SK-N-SH treated with all-trans-retinoic acid at 6 μM for 48 hours (cell line): Measurements from ENCODE around the gene CHST11.

ENCODE experiments used
- ATAC-seq: fragments of 200-7000 bp; cut with Tn5 transposase; 3 replicates; pipeline ENCODE4 v1.9.1; 2020; ENCODE audit warnings: mild to moderate bottlenecking, moderate library complexity
- ARNTL ChIP-seq: fragments of 450-650 bp; formaldehyde crosslinking; IDR thresholded peaks from 2 replicates; pipeline ENCODE4 v1.5.0; 2020; ENCODE audit warnings: low read depth, mild to moderate bottlenecking, moderate library complexity, borderline replicate concordance
- BACH2 ChIP-seq: fragments of 250-450 bp; sonication (Bioruptor Pico); IDR thresholded peaks from 2 replicates; pipeline ENCODE4 v1.9.0; 2021; ENCODE audit warnings: mild to moderate bottlenecking, borderline replicate concordance
- ESRRG ChIP-seq: fragments of 250-450 bp; sonication (Bioruptor Pico); IDR thresholded peaks from 2 replicates; pipeline ENCODE4 v1.6.1; 2021; ENCODE audit warnings: mild to moderate bottlenecking
- GLIS3 ChIP-seq: fragments of 250-450 bp; sonication (Bioruptor Pico); IDR thresholded peaks from 2 replicates; pipeline ENCODE4 v1.5.0; 2020; ENCODE audit warnings: mild to moderate bottlenecking, moderate library complexity
- ISL1 ChIP-seq: fragments of 250-450 bp; sonication (Bioruptor Pico); IDR thresholded peaks from 2 replicates; pipeline ENCODE4 v2.1.2; 2022; ENCODE audit warnings: mild to moderate bottlenecking, moderate library complexity
- OSR1 ChIP-seq: fragments of 250-450 bp; sonication (Bioruptor Pico); IDR thresholded peaks from 2 replicates; pipeline ENCODE4 v1.8.0; 2022; ENCODE audit warnings: moderate library complexity, mild to moderate bottlenecking, inconsistent platforms
- PPARA ChIP-seq: fragments of 250-450 bp; sonication (Bioruptor Pico); IDR thresholded peaks from 2 replicates; pipeline ENCODE4 v1.5.0; 2020; ENCODE audit warnings: mild to moderate bottlenecking, borderline replicate concordance
- RARB ChIP-seq: fragments of 250-450 bp; sonication (Bioruptor Pico); IDR thresholded peaks from 2 replicates; pipeline ENCODE4 v1.8.0; 2021; ENCODE audit warnings: mild to moderate bottlenecking, moderate library complexity
- SNAI2 ChIP-seq: fragments of 250-450 bp; sonication (Bioruptor Pico); IDR thresholded peaks from 2 replicates; pipeline ENCODE4 v1.5.0; 2020; ENCODE audit warnings: mild to moderate bottlenecking, moderate library complexity
- TCF4 ChIP-seq: fragments of 250-450 bp; sonication (Bioruptor Pico); IDR thresholded peaks from 2 replicates; pipeline ENCODE4 v1.8.0; 2021; ENCODE audit warnings: mild to moderate bottlenecking, moderate library complexity, borderline replicate concordance
- TOX ChIP-seq: fragments of 250-450 bp; sonication (Bioruptor Pico); IDR thresholded peaks from 2 replicates; pipeline ENCODE4 v1.8.0; 2021; ENCODE audit warnings: mild to moderate bottlenecking, moderate library complexity, borderline replicate concordance
- ZC3H10 ChIP-seq: fragments of 250-450 bp; sonication (Bioruptor Pico); IDR thresholded peaks from 2 replicates; pipeline ENCODE4 v1.5.1; 2021; ENCODE audit warnings: mild to moderate bottlenecking, moderate library complexity
- ZFP30 ChIP-seq: fragments of 450-650 bp; formaldehyde crosslinking; IDR thresholded peaks from 2 replicates; pipeline ENCODE4 v1.5.0; 2022; ENCODE audit warnings: mild to moderate bottlenecking, moderate library complexity
- ZNF565 ChIP-seq: fragments of 450-650 bp; formaldehyde crosslinking; conservative IDR thresholded peaks from 2 replicates; pipeline ENCODE4 v1.5.0; 2020; ENCODE audit warnings: low read depth, mild to moderate bottlenecking, moderate library complexity
- ZNF8 ChIP-seq: fragments of 450-650 bp; formaldehyde crosslinking; IDR thresholded peaks from 2 replicates; pipeline ENCODE4 v1.5.0; 2020; ENCODE audit warnings: mild to moderate bottlenecking, moderate library complexity
- TF ChIP-seq, protein P1 (sequence below): fragments of 250-450 bp; sonication (Bioruptor Pico); IDR thresholded peaks from 2 replicates; pipeline ENCODE4 v1.5.1; 2020; ENCODE audit warnings: low read depth, mild to moderate bottlenecking, moderate library complexity
- TF ChIP-seq, protein P2 (sequence below): fragments of 250-450 bp; sonication (Bioruptor Pico); IDR thresholded peaks from 2 replicates; pipeline ENCODE4 v1.8.0; 2020; ENCODE audit warnings: mild to moderate bottlenecking, moderate library complexity, borderline replicate concordance
- TF ChIP-seq, protein P3 (sequence below): fragments of 250-450 bp; sonication (Bioruptor Pico); IDR thresholded peaks from 2 replicates; pipeline ENCODE4 v1.8.0; 2021; ENCODE audit warnings: low read depth, mild to moderate bottlenecking, moderate library complexity, borderline replicate concordance
- TF ChIP-seq, protein P4 (sequence below): fragments of 250-450 bp; sonication (Bioruptor Pico); IDR thresholded peaks from 2 replicates; pipeline ENCODE4 v1.5.0; 2020; ENCODE audit warnings: mild to moderate bottlenecking, moderate library complexity
- TF ChIP-seq, protein P5 (sequence below): fragments of 250-450 bp; sonication (Bioruptor Pico); IDR thresholded peaks from 2 replicates; pipeline ENCODE4 v1.5.1; 2021; ENCODE audit warnings: mild to moderate bottlenecking, moderate library complexity

The CHST11 gene

DNA sequence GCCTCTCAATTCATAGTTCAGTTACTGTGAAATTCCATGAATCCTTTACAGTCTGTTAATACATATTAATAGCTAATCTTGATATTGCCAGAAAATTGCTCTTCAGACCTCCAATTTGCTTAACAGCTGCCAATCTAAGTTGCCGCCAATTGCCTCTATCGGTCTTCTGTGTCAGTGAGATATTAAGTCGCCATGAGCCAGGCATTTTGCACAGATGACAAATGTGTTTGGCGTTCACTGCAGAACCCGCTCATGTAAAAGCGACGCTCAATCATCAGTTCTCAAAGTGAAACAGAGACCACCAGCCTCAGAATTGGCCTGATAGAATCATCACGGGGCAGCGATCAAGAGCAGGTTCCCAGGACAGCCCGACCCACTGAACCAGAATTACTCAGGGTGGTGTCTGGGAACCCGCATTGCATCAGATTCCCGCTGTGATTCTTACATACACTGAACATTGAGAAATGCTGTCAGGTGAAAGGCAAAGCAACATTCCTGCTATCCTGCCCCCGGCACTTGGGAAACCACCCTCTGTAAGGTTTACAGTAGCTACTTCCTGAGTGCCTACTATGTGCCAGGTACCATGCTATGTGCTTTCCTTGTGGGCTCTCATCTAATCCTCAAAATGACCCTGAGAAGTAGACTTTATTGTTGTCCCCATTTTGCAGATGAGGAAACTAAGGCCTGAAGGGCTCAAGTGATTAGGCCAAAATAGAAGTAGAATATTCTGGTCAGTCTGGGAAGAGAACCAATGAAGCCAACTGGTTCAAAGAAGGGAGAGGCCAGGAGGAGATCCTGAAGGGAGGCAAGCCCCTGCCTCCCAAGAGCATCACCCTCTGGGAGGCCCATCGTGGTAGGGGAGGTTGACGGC is 285.0 kb downstream of the CHST11 start:
- TF ChIP-seq SNAI2 (CRISPR knock-in tag), result no peak
- TF ChIP-seq ESRRG (CRISPR knock-in tag), result no peak
- TF ChIP-seq RARB (CRISPR knock-in tag), result no peak
- TF ChIP-seq ARNTL (CRISPR knock-in tag), result no peak
- no peak for TF ChIP-seq ZC3H10 (CRISPR knock-in tag)
- TF ChIP-seq, protein P1, sequence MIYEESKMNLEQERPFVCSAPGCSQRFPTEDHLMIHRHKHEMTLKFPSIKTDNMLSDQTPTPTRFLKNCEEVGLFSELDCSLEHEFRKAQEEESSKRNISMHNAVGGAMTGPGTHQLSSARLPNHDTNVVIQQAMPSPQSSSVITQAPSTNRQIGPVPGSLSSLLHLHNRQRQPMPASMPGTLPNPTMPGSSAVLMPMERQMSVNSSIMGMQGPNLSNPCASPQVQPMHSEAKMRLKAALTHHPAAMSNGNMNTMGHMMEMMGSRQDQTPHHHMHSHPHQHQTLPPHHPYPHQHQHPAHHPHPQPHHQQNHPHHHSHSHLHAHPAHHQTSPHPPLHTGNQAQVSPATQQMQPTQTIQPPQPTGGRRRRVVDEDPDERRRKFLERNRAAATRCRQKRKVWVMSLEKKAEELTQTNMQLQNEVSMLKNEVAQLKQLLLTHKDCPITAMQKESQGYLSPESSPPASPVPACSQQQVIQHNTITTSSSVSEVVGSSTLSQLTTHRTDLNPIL (CRISPR knock-in tag), result no peak
- TF ChIP-seq BACH2 (CRISPR knock-in tag), result no peak
- TF ChIP-seq, protein P2, sequence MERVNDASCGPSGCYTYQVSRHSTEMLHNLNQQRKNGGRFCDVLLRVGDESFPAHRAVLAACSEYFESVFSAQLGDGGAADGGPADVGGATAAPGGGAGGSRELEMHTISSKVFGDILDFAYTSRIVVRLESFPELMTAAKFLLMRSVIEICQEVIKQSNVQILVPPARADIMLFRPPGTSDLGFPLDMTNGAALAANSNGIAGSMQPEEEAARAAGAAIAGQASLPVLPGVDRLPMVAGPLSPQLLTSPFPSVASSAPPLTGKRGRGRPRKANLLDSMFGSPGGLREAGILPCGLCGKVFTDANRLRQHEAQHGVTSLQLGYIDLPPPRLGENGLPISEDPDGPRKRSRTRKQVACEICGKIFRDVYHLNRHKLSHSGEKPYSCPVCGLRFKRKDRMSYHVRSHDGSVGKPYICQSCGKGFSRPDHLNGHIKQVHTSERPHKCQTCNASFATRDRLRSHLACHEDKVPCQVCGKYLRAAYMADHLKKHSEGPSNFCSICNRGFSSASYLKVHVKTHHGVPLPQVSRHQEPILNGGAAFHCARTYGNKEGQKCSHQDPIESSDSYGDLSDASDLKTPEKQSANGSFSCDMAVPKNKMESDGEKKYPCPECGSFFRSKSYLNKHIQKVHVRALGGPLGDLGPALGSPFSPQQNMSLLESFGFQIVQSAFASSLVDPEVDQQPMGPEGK (CRISPR knock-in tag), result no peak
- no peak for TF ChIP-seq PPARA (CRISPR knock-in tag)
- TF ChIP-seq ZNF565 (CRISPR knock-in tag), result no peak
- TF ChIP-seq GLIS3 (CRISPR knock-in tag), result no peak
- TF ChIP-seq OSR1 (CRISPR knock-in tag), result no peak
- no peak for ATAC-seq

DNA sequence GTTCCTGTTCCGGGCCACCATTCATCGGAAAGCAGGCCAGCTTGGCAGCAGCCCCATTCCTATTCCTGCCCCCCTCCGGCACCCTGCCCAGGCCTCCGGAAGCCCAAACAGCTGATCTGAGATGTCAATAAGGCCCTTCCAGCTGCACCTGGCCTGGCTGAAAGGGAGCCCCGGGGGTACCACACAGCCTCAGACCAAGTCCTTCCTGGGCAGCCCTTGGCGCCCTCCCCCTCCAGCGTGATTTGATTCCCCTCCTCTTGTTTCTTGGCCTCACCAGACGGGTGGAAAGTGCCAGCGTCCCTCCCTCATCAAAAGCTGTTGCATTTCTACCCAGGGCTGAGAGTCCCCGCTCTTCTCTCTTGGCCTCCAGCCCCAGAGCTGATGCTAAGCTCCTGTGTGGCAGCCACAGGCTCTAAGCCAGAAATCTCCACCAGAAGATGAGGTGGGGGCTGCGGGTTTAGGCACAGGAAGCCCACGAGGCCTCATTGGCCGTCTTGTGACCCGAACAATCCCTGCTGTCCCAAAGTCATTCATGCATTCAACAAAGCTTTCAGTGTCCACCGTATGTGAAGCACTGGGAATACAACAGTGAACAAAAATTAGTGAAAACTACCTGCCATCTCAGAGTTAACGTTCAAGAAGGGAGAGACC is 285.9 kb downstream of the CHST11 start:
- ATAC-seq, result no peak
- TF ChIP-seq TCF4 (CRISPR knock-in tag) (no peak), ESRRG (CRISPR knock-in tag) (no peak), ZC3H10 (CRISPR knock-in tag) (no peak), SNAI2 (CRISPR knock-in tag) (no peak), ARNTL (CRISPR knock-in tag) (no peak), GLIS3 (CRISPR knock-in tag) (no peak), ZFP30 (CRISPR knock-in tag) (no peak), TOX (CRISPR knock-in tag) (no peak), ISL1 (CRISPR knock-in tag) (no peak), ZNF8 (no peak)
- TF ChIP-seq, protein P3, sequence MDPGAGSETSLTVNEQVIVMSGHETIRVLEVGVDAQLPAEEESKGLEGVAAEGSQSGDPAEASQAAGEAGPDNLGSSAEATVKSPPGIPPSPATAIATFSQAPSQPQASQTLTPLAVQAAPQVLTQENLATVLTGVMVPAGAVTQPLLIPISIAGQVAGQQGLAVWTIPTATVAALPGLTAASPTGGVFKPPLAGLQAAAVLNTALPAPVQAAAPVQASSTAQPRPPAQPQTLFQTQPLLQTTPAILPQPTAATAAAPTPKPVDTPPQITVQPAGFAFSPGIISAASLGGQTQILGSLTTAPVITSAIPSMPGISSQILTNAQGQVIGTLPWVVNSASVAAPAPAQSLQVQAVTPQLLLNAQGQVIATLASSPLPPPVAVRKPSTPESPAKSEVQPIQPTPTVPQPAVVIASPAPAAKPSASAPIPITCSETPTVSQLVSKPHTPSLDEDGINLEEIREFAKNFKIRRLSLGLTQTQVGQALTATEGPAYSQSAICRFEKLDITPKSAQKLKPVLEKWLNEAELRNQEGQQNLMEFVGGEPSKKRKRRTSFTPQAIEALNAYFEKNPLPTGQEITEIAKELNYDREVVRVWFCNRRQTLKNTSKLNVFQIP (CRISPR knock-in tag), result no peak
- TF ChIP-seq, protein P4, sequence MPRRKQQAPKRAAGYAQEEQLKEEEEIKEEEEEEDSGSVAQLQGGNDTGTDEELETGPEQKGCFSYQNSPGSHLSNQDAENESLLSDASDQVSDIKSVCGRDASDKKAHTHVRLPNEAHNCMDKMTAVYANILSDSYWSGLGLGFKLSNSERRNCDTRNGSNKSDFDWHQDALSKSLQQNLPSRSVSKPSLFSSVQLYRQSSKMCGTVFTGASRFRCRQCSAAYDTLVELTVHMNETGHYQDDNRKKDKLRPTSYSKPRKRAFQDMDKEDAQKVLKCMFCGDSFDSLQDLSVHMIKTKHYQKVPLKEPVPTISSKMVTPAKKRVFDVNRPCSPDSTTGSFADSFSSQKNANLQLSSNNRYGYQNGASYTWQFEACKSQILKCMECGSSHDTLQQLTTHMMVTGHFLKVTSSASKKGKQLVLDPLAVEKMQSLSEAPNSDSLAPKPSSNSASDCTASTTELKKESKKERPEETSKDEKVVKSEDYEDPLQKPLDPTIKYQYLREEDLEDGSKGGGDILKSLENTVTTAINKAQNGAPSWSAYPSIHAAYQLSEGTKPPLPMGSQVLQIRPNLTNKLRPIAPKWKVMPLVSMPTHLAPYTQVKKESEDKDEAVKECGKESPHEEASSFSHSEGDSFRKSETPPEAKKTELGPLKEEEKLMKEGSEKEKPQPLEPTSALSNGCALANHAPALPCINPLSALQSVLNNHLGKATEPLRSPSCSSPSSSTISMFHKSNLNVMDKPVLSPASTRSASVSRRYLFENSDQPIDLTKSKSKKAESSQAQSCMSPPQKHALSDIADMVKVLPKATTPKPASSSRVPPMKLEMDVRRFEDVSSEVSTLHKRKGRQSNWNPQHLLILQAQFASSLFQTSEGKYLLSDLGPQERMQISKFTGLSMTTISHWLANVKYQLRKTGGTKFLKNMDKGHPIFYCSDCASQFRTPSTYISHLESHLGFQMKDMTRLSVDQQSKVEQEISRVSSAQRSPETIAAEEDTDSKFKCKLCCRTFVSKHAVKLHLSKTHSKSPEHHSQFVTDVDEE (CRISPR knock-in tag), result no peak
- TF ChIP-seq, protein P5, sequence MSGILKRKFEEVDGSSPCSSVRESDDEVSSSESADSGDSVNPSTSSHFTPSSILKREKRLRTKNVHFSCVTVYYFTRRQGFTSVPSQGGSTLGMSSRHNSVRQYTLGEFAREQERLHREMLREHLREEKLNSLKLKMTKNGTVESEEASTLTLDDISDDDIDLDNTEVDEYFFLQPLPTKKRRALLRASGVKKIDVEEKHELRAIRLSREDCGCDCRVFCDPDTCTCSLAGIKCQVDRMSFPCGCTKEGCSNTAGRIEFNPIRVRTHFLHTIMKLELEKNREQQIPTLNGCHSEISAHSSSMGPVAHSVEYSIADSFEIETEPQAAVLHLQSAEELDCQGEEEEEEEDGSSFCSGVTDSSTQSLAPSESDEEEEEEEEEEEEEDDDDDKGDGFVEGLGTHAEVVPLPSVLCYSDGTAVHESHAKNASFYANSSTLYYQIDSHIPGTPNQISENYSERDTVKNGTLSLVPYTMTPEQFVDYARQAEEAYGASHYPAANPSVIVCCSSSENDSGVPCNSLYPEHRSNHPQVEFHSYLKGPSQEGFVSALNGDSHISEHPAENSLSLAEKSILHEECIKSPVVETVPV, result no peak
- TF ChIP-seq, protein P2 (CRISPR knock-in tag), result no peak
